ENCODE data around the gene GDPD1. TPM values are rescaled to one million over a fixed set of nuclear protein-coding genes. Genes with fewer than 3 reads are reported as not detected.
"Not testable (repeated sequence)": the region's sequence is repeated elsewhere in the genome, so short reads cannot be mapped to it uniquely, and the experiment has no call there.

Gene GDPD1
- total and polyA plus RNA-seq, 2 experiments from 2014 or later, result 0.40 to 2.3 TPM

DNA sequence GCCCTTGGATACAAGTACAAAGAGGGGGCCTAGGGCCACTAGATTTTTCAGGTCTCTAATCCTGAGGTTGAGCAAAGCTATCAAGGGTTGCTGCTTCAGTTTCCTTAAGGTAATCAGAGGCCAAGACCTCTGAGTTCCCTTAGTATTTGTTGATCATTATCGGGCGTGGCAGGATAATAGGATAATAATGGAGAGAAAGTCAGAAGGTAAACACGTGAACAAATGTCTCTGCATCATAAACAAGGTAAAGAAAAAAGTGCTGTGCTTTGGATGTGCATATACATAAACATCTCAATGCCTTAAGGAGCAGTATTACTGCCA is 69.6 kb downstream of the GDPD1 start:
- H3K27ac ChIP-seq, result no peak overlapping the region
- H2AFZ ChIP-seq, result no peak overlapping the region
- no peaks in the 10 kb centered on the region for H3K4me1 ChIP-seq (ENCODE audit: insufficient read depth)
- WGBS, 2 experiments (ENCODE audit: low coverage in 1 of 2, low lambda C conversion rate in 2 of 2, missing lambda C conversion rate in 2 of 2), result 57 to 71% methylated on average over 3 of the region's 3 CpGs
- no peaks in the 10 kb centered on the region for H3F3A ChIP-seq (ENCODE audit: insufficient read depth)
- in situ Hi-C loops (cut with MboI), result no loop called here
- no peak overlapping the region for H3K4me3 ChIP-seq
- TF ChIP-seq EZH2 (IDR thresholded peaks at IDR 0.05; ENCODE audit: insufficient read depth, poor library complexity, severe bottlenecking) (no peak), EZH2phosphoT487 (IDR thresholded peaks at IDR 0.05; ENCODE audit: insufficient read depth, low read depth) (no peak)
- H3K9me2 ChIP-seq (ENCODE audit: insufficient read depth), result no peaks in the 10 kb centered on the region
- H3K36me3 ChIP-seq (ENCODE audit: low read depth), result no peaks in the 10 kb centered on the region
- H3K4me2 ChIP-seq (ENCODE audit: unreplicated experiment), result no peak overlapping the region
- H3K9ac ChIP-seq, result no peak overlapping the region
- H3K79me2 ChIP-seq (ENCODE audit: insufficient read depth), result no peaks in the 10 kb centered on the region
- DNase-seq, result no peak
- no peaks in the 10 kb centered on the region for H3K9me3 ChIP-seq (ENCODE audit: low read depth)
- 0 out of 2 replicates have a peak, but pooled peaks cover 5% of the 10 kb centered on the region for H3K27me3 ChIP-seq (replicated peaks; ENCODE audit: insufficient read depth)
- no peaks in the 10 kb centered on the region for H4K20me1 ChIP-seq (ENCODE audit: insufficient read depth)

DNA sequence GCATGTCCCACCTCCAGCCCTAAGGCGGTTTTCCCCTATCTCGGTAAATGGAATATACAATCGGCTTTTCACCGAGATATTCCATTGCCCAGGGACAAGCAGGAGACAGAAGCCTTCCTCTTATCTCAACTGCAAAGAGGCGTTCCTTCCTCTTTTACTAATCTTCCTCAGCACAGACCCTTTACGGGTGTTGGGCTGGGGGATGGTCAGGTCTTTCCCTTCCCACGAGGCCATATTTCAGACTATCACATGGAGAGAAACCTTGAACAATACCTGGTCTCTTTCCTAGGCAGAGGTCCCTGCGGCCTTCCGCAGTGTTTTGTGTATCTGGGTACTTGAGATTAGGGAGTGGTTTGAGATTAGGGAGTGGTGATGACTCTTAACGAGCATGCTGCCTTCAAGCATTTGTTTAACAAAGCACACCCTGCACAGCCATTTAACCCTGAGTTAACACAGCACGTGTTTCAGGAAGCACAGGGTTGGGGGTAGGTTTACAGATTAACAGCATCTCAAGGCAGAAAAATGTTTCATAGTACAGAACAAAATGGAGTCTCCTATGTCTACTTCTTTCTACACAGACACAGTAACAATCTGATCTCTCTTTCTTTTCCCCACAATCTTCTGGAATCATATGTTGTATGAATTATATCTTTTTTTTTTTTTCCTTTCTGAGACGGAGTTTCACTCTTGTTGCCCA is 70.1 kb downstream of the GDPD1 start:
- H3K9me2 ChIP-seq (ENCODE audit: insufficient read depth); in situ Hi-C loops (cut with MboI); H3K9me3 ChIP-seq (ENCODE audit: low read depth); H3K27me3 ChIP-seq (replicated peaks; ENCODE audit: insufficient read depth); H3K9ac ChIP-seq; H3K4me1 ChIP-seq (ENCODE audit: insufficient read depth); H3K36me3 ChIP-seq (ENCODE audit: low read depth); H3K27ac ChIP-seq; H3K4me3 ChIP-seq; H3K4me2 ChIP-seq (ENCODE audit: unreplicated experiment); DNase-seq; H4K20me1 ChIP-seq (ENCODE audit: insufficient read depth); H3K79me2 ChIP-seq (ENCODE audit: insufficient read depth); H2AFZ ChIP-seq; H3F3A ChIP-seq (ENCODE audit: insufficient read depth): not testable (repeated sequence)
- 50 to 51% methylated on average over 12 of the region's 12 CpGs for WGBS, 2 experiments (ENCODE audit: low coverage in 1 of 2, low lambda C conversion rate in 2 of 2, missing lambda C conversion rate in 2 of 2)

DNA sequence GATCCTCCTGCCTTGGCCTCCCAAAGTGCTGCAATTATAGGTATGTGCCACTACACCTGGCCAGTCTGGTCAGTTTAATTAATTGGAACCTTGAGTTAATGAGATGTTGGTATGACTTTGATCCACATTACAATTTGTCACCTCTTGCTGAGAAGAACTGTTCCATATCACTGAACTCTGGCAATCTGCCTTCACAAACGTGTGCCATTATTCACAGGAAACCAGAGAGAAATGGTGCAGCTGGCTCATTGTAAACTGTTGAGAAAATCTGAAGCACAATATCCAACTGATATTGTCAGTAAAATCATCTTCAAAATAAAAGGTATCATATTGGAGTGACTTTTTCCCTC is 71.8 kb downstream of the GDPD1 start:
- Histone ChIP-seq H3K36me3 (ENCODE audit: low read depth) (no peaks in the 10 kb centered on the region), H3K27me3 (replicated peaks; ENCODE audit: insufficient read depth) (peaks cover 5% of the 10 kb centered on the region; the same call in 1 of the 2 replicates), H3K9me3 (ENCODE audit: low read depth) (no peaks in the 10 kb centered on the region), H3K9me2 (ENCODE audit: insufficient read depth) (no peaks in the 10 kb centered on the region), H3K4me2 (ENCODE audit: unreplicated experiment) (no peak overlapping the region), H4K20me1 (ENCODE audit: insufficient read depth) (no peaks in the 10 kb centered on the region), H3K4me3 (no peak overlapping the region), H3K9ac (no peak overlapping the region), H3K79me2 (ENCODE audit: insufficient read depth) (no peaks in the 10 kb centered on the region), H3K27ac (no peak overlapping the region), H3F3A (ENCODE audit: insufficient read depth) (no peaks in the 10 kb centered on the region), H3K4me1 (ENCODE audit: insufficient read depth) (no peaks in the 10 kb centered on the region), H2AFZ (no peak overlapping the region)
- DNase-seq, result no peak
- TF ChIP-seq EZH2phosphoT487 (IDR thresholded peaks at IDR 0.05; ENCODE audit: insufficient read depth, low read depth) (no peak), EZH2 (IDR thresholded peaks at IDR 0.05; ENCODE audit: insufficient read depth, poor library complexity, severe bottlenecking) (no peak)
- WGBS, 2 experiments (ENCODE audit: low coverage in 1 of 2, low lambda C conversion rate in 2 of 2, missing lambda C conversion rate in 2 of 2), result 81 to 86% methylated on average over 1 of the region's 1 CpG
- in situ Hi-C loops (cut with MboI), result no loop called here

DNA sequence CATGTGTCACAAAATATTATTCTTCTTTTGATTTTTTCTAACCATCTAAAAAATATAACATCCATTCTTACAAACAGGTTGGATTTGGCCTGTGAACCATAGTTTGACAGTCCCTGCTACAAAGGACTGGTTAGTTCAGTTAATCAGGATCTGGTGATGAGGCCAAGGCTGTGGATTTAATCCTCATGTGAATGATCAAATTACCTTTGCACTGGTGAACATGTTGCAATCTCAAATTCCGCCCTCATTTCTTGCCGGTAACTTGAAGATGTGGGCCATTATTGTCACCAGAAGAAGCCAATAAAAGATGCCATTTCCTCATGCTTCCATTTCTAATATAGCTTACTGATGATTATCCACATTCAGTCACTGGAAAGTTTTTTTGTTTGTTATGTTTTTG is 75.9 kb downstream of the GDPD1 start:
- no peaks in the 10 kb centered on the region for H4K20me1 ChIP-seq (ENCODE audit: insufficient read depth)
- H3K9me2 ChIP-seq (ENCODE audit: insufficient read depth), result no peaks in the 10 kb centered on the region
- H3K79me2 ChIP-seq (ENCODE audit: insufficient read depth), result no peaks in the 10 kb centered on the region
- no peaks in the 10 kb centered on the region; the same call in 1 of the 2 replicates for H3K4me1 ChIP-seq (ENCODE audit: insufficient read depth)
- no peak for DNase-seq
- no peak overlapping the region for H3K9ac ChIP-seq
- H3K36me3 ChIP-seq (ENCODE audit: low read depth), result no peaks in the 10 kb centered on the region
- no peaks in the 10 kb centered on the region for H3K9me3 ChIP-seq (ENCODE audit: low read depth)
- in situ Hi-C loops (cut with MboI), result no loop called here
- H3K4me2 ChIP-seq (ENCODE audit: unreplicated experiment), result no peak overlapping the region
- no peak overlapping the region for H2AFZ ChIP-seq
- H3F3A ChIP-seq (ENCODE audit: insufficient read depth), result no peaks in the 10 kb centered on the region
- TF ChIP-seq EZH2 (IDR thresholded peaks at IDR 0.05; ENCODE audit: insufficient read depth, poor library complexity, severe bottlenecking) (no peak), EZH2phosphoT487 (IDR thresholded peaks at IDR 0.05; ENCODE audit: insufficient read depth, low read depth) (no peak)
- no peak overlapping the region for H3K27ac ChIP-seq
- H3K4me3 ChIP-seq, result no peak overlapping the region
- H3K27me3 ChIP-seq (replicated peaks; ENCODE audit: insufficient read depth), result peaks cover 5% of the 10 kb centered on the region; the same call in 1 of the 2 replicates
- WGBS, 2 experiments (ENCODE audit: low coverage in 1 of 2, low lambda C conversion rate in 2 of 2, missing lambda C conversion rate in 2 of 2), result 53 to 57% methylated on average over 2 of the region's 2 CpGs

DNA sequence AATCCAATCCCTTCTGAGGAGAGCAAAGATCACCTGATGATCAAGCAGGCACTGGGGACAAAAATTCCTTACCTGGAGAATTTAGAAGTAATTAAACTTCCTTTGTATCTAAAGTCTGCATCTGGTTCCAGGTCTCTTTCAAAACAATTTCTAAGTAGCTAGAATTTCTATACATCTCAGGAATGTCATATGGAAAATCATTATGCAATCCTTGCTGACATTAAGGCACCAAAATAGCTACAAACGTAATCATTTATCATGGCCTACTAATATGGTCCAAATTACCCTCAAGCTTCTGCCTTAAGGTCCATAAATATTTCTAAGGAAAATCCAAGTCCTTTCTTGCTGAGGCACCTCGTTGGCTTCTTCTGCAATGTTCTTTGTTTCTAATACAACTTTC is 78.2 kb downstream of the GDPD1 start:
- H3K27ac ChIP-seq, result no peak overlapping the region
- H3K4me2 ChIP-seq (ENCODE audit: unreplicated experiment), result no peak overlapping the region
- H3K9me3 ChIP-seq (ENCODE audit: low read depth), result no peaks in the 10 kb centered on the region
- in situ Hi-C loops (cut with MboI), result no loop called here
- no peaks in the 10 kb centered on the region for H3K79me2 ChIP-seq (ENCODE audit: insufficient read depth)
- no peaks in the 10 kb centered on the region; the same call in 1 of the 2 replicates for H3K4me1 ChIP-seq (ENCODE audit: insufficient read depth)
- no peak overlapping the region for H3K4me3 ChIP-seq
- H3K9ac ChIP-seq, result no peak overlapping the region
- H3K27me3 ChIP-seq (replicated peaks; ENCODE audit: insufficient read depth), result peaks cover 5% of the 10 kb centered on the region; the same call in 1 of the 2 replicates
- WGBS, 2 experiments (ENCODE audit: low coverage in 1 of 2, low lambda C conversion rate in 2 of 2, missing lambda C conversion rate in 2 of 2), result 42 to 52% methylated on average over 2 of the region's 2 CpGs
- no peaks in the 10 kb centered on the region for H3K36me3 ChIP-seq (ENCODE audit: low read depth)
- H3F3A ChIP-seq (ENCODE audit: insufficient read depth), result no peaks in the 10 kb centered on the region
- H3K9me2 ChIP-seq (ENCODE audit: insufficient read depth), result no peaks in the 10 kb centered on the region
- TF ChIP-seq EZH2phosphoT487 (IDR thresholded peaks at IDR 0.05; ENCODE audit: insufficient read depth, low read depth), result no peak
- TF ChIP-seq EZH2 (IDR thresholded peaks at IDR 0.05; ENCODE audit: insufficient read depth, poor library complexity, severe bottlenecking), result no peak
- no peaks in the 10 kb centered on the region for H4K20me1 ChIP-seq (ENCODE audit: insufficient read depth)
- peak; percentile 7 for DNase-seq
- H2AFZ ChIP-seq, result no peak overlapping the region
